GM12873 (cell line): ENCODE data around the gene ZNF143.

ENCODE experiments used
- TF ChIP-seq, protein P1 (sequence below): IDR thresholded peaks from 2 replicates; pipeline ENCODE4 v1.5.1; 2012; ENCODE audit warnings: low read depth, mild to moderate bottlenecking, moderate library complexity, low read length, control low read depth; ENCODE audit not compliant: insufficient read depth; ENCODE audit errors: missing control alignments

The ZNF143 gene

GRCh38 chr11:9461063-9461759, 399 bp downstream of the ZNF143 start:
- TF ChIP-seq, protein P1, sequence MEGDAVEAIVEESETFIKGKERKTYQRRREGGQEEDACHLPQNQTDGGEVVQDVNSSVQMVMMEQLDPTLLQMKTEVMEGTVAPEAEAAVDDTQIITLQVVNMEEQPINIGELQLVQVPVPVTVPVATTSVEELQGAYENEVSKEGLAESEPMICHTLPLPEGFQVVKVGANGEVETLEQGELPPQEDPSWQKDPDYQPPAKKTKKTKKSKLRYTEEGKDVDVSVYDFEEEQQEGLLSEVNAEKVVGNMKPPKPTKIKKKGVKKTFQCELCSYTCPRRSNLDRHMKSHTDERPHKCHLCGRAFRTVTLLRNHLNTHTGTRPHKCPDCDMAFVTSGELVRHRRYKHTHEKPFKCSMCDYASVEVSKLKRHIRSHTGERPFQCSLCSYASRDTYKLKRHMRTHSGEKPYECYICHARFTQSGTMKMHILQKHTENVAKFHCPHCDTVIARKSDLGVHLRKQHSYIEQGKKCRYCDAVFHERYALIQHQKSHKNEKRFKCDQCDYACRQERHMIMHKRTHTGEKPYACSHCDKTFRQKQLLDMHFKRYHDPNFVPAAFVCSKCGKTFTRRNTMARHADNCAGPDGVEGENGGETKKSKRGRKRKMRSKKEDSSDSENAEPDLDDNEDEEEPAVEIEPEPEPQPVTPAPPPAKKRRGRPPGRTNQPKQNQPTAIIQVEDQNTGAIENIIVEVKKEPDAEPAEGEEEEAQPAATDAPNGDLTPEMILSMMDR, result no peak

DNA sequence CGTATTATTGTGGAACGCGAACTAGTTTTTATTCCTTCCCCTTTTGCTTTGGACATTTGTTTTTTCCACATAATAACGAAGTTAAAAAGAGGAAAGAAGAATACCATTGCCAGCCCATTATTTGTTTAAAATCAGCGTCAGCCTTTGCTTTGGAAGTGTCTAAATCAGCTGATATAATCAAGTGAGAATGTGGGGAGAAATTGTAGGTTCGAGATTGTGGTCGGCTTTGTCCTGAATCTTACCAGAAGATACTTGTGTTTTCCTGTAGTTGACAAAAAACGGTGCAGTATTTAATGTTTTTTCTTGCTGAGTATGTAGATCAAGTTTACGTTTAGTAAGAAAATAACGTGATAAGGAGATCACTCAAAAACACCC, 935 bp downstream of the ZNF143 start:
- TF ChIP-seq, protein P1, result no peak

DNA sequence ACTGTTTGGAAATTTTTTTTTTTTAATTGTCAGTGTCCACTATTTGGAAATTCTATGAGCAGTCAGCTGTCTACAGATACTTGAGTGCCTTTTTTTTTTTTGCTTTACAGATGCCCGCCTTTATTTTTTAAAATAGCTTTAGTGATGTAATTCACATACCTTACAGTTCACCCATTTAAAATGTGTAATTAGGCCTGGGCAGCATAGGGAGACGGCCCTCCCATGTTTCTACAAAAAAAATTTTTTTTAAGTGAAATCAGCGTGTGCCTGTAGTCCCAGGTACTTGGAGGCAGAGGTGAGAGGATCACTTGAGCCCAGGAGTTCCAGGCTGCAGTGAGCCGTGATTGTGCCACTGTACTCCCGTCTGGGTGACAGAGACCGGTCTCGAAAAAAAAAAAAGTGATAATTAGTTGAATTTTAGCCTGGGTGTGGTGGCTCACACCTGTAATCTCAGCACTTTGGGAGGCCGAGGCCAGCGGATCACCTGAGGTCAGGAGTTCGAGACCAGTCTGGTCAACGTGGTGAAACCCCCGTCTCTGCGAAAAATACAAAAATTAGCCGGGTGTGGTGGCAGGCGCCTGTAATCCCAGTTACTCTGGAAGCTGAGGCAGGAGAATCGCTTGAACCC, 1.5 kb downstream of the ZNF143 start:
- TF ChIP-seq, protein P1, result no peak

- TF ChIP-seq, protein P1, result no peak
Observed at GRCh38 chr11:9462806-9463537, 2.2 kb downstream of the ZNF143 start.

DNA sequence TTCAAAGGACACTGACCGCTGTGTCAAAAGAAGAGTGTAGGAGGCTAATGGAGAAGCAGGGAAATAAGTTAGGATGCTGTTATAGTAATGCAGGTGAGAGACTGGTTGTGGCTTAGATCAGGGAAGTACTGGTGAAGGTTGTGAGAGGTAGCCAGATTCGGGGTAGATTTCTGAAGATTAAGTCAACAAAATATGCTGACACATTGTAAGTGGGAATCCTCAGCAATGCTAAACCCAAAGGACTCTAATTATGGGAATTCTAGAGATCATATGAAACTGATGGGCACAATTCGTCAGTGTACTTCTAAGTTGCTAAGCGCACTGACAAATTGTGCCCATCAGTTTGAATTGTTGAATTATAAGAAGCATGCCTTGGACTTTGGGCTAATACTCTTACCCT, 10.0 kb downstream of the ZNF143 start:
- TF ChIP-seq, protein P1, result no peak

GRCh38 chr11:9473408-9473807, 12.6 kb downstream of the ZNF143 start:
- TF ChIP-seq, protein P1, result no peak

DNA sequence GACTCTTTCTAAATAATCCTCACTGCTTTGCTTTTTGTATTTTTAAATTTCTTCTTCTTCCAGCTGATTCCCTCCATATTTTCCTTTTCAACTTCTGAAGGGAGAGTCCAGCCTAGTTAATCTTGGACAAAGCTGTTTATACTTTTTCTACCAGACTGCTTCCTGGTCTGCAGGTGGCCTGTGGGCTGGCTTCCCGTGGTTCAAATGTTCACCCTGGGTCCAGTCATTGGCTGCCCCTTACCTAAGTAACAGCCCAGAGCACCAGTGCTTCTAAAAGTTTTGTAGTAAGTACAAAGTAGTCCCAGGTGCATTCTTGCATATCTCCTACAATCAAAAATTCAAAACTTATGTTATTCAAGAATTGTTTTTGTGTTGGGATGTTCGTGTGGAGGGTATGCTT, 19.1 kb downstream of the ZNF143 start:
- TF ChIP-seq, protein P1, result no peak
